Common myeloid progenitor, CD34-positive (primary cell): ENCODE measurements around the gene OR6C70.
"Not testable (repeated sequence)": the region's sequence is repeated elsewhere in the genome, so short reads cannot be mapped to it uniquely, and the experiment has no call there.

ENCODE experiments used
- CTCF ChIA-PET: fragments of 350-600 bp; sonication (Branson Sonifier 250); formaldehyde crosslinking; loops from one replicate; lab custom pipeline; 2021; ENCODE audit warnings: antibody characterized with exemption; lab: Charles Lee
- POLR2A ChIA-PET: fragments of 350-600 bp; sonication (Branson Sonifier 250); formaldehyde crosslinking; loops from one replicate; lab custom pipeline; 2021; ENCODE audit warnings: antibody characterized with exemption; lab: Charles Lee
- DNase-seq, 3 donors: peaks; one replicate each; pipeline versions ENCODE4 v3.0.0 to v3.0.0-alpha.2; 2013
- H3K27ac ChIP-seq, 2 experiments: 1 replicate in 1 of 2; 2 replicates in 1 of 2; pipeline ENCODE4 v1.7.0; 2013; ENCODE audit warnings: inconsistent platforms in 2 of 2, low read length in 2 of 2, mild to moderate bottlenecking in 2 of 2, low read depth in 1 of 2, moderate library complexity in 1 of 2; ENCODE audit not compliant: severe bottlenecking in 2 of 2, insufficient read depth in 1 of 2, poor library complexity in 1 of 2
- H3K27me3 ChIP-seq, 5 experiments: replicated peaks in 2 of 5; 1 replicate in 3 of 5; 2 replicates in 2 of 5; pipeline versions ENCODE4 v1.6.1 to v1.7.0; 2013; ENCODE audit warnings: low read length in 4 of 5, mild to moderate bottlenecking in 2 of 5, moderate library complexity in 2 of 5, inconsistent platforms in 1 of 5; ENCODE audit not compliant: insufficient read depth in 5 of 5, control insufficient read depth in 4 of 5
- H3K36me3 ChIP-seq, 4 experiments: 1 replicate in 2 of 4; 2 replicates in 2 of 4; pipeline versions ENCODE4 v1.6.1 to v1.7.0; 2013; ENCODE audit warnings: low read length in 3 of 4, control low read depth in 1 of 4, mild to moderate bottlenecking in 1 of 4; ENCODE audit not compliant: control insufficient read depth in 4 of 4, insufficient read depth in 4 of 4
- H3K4me1 ChIP-seq, 4 experiments: 1 replicate in 3 of 4; 2 replicates in 1 of 4; pipeline versions ENCODE4 v1.6.1 to v1.7.1; 2013; ENCODE audit warnings: low read length in 3 of 4, mild to moderate bottlenecking in 3 of 4, control low read depth in 1 of 4, inconsistent platforms in 1 of 4, moderate library complexity in 1 of 4; ENCODE audit not compliant: control insufficient read depth in 4 of 4, insufficient read depth in 4 of 4; ENCODE audit errors: control extremely low read depth in 1 of 4
- H3K4me3 ChIP-seq, 7 experiments: 1 replicate in 4 of 7; 2 replicates in 3 of 7; pipeline versions ENCODE4 v1.5.1 to v1.7.0; 2013; ENCODE audit warnings: mild to moderate bottlenecking in 7 of 7, low read length in 6 of 7, moderate library complexity in 6 of 7, inconsistent platforms in 2 of 7, low read depth in 2 of 7, control low read depth in 1 of 7; ENCODE audit not compliant: insufficient read depth in 4 of 7, control insufficient read depth in 1 of 7; ENCODE audit errors: extremely low read depth in 1 of 7
- H3K9me3 ChIP-seq, 5 experiments: 1 replicate in 4 of 5; 2 replicates in 1 of 5; pipeline versions ENCODE4 v1.6.1 to v1.7.1; 2013; ENCODE audit warnings: low read length in 4 of 5, mild to moderate bottlenecking in 2 of 5, inconsistent platforms in 1 of 5, low read depth in 1 of 5, moderate library complexity in 1 of 5; ENCODE audit not compliant: control insufficient read depth in 4 of 5, insufficient read depth in 2 of 5; ENCODE audit errors: control extremely low read depth in 1 of 5
- whole genome bisulfite sequencing: methylation state at CpG from one replicate; pipeline ENCODE4 v1.1.5; 2013; ENCODE audit not compliant: insufficient coverage; 5-methylcytosine and 5-hydroxymethylcytosine counted together

OR6C70 gene

DNA sequence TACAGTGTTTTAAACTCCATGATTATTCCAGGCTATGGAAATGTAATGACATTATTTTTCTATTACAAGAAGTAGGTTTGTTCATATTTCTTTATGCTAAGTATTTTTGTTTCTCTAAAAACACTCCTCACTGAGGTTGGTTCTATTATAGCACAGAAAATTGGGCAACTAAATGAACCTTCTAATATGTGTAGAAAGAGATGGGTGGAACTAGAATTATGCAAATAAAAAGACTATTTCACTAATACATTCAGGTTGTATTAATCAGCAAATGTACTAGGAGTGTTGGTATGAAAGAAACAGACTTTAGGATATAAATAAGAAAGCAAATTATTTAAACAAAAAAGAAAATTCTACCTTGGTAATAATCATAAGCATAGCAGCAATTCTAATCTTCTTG, 21.1 kb downstream of the OR6C70 start:
- peaks cover 0 to 2% (median 0%) of the 10 kb centered on the region in 5 experiments for H3K27me3 ChIP-seq

GRCh38 chr12:55446326-55446725, 23.6 kb downstream of the OR6C70 start:
- Histone ChIP-seq H3K27ac (no peak overlapping the region), H3K4me1 (no peaks in the 10 kb centered on the region), H3K4me3 (no peak overlapping the region), H3K9me3 (no peaks in the 10 kb centered on the region), H3K36me3 (no peaks in the 10 kb centered on the region), H3K27me3 (peaks cover 0 to 2% (median 0%) of the 10 kb centered on the region in 5 experiments)
- 82% methylated on average over 2 of the region's 5 CpGs for WGBS
- no peak for DNase-seq
- CTCF ChIA-PET, result no interaction called here
- POLR2A ChIA-PET, result no interaction called here

More for the DNA sequence above, 21.1 kb downstream of the OR6C70 start:
- ChIA-PET POLR2A (no interaction called here), CTCF (no interaction called here)
- H3K4me1 ChIP-seq, result no peaks in the 10 kb centered on the region
- H3K27ac ChIP-seq, result no peak overlapping the region
- H3K4me3 ChIP-seq, result no peak overlapping the region
- no peaks in the 10 kb centered on the region for H3K9me3 ChIP-seq
- H3K36me3 ChIP-seq, result no peaks in the 10 kb centered on the region
- DNase-seq, result no peak

DNA sequence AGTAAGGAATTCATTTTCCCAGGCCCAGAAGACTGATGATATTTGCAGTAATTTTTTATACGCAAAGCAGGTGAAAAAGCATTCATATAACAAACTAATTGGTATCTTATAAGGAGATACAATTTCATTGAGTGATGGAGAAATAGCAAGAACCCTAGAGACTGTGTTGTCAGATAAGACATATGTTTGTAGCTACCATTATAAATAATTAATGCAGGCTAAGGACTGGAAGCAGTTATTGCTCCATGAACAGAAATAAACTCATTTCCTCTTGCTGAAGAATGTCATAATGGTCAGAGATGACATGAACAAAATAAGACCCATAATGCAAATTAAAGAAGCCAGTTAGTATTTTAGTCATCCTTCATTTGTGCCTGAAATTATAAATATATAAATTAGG, 24.6 kb downstream of the OR6C70 start:
- ChIA-PET CTCF (no interaction called here), POLR2A (no interaction called here)
- Histone ChIP-seq H3K36me3 (no peaks in the 10 kb centered on the region), H3K4me1 (no peaks in the 10 kb centered on the region), H3K9me3 (peaks cover 0 to 5% (median 0%) of the 10 kb centered on the region in 5 experiments), H3K4me3 (no peak overlapping the region), H3K27me3 (peaks cover 0 to 1% (median 0%) of the 10 kb centered on the region in 5 experiments), H3K27ac (no peak overlapping the region)
- no CpG with 5 or more reads among the region's 1 CpG for WGBS
- DNase-seq, result no peak

GRCh38 chr12:55443776-55444175, 26.2 kb downstream of the OR6C70 start, which contains the start of gene OR6C2:
OR6C2 (plus strand) TSS chr12:55444076; CDS start chr12:55452214, 8,138 bp downstream.
- POLR2A ChIA-PET, result no interaction called here
- Histone ChIP-seq H3K4me3 (no peak within 1 kb of the TSS), H3K27me3 (no peaks in the 10 kb centered on the region), H3K4me1 (no peaks in the 10 kb centered on the region), H3K9me3 (peaks cover 0 to 6% (median 0%) of the 10 kb centered on the region in 5 experiments), H3K36me3 (no peaks in the 10 kb centered on the region), H3K27ac (no peak within 1 kb of the TSS)
- CTCF ChIA-PET, result no interaction called here
- no CpG with 5 or more reads among the region's 2 CpGs for whole genome bisulfite sequencing
- DNase-seq, result no peak

DNA sequence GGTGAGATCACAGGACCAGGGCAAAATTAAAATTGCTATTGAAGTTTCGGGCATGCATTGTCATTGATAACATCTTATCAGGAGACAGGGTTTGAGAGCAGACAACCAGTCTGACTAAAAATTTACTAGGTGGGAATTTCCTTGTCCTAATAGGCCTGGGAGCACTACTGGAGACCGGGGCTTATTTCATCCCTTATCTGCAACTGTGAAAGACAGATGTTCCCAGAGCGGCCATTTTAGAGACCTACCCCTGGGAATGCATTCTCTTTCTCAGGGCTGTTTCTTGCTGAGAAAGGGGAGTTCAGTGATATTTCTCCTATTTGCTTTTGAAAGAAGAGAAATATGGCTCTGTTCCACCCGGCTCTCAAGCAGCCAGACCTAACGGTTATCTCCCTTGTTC, 28.7 kb downstream of the OR6C70 start:
- H3K4me3 ChIP-seq, DNase-seq, H3K36me3 ChIP-seq, CTCF ChIA-PET, H3K9me3 ChIP-seq, H3K4me1 ChIP-seq, POLR2A ChIA-PET, H3K27ac ChIP-seq, H3K27me3 ChIP-seq: not testable (repeated sequence)
- WGBS, result 96% methylated on average over 4 of the region's 5 CpGs

- POLR2A ChIA-PET, result no interaction called here
Observed at GRCh38 chr12:55428331-55429243, 41.4 kb downstream of the OR6C70 start.

DNA sequence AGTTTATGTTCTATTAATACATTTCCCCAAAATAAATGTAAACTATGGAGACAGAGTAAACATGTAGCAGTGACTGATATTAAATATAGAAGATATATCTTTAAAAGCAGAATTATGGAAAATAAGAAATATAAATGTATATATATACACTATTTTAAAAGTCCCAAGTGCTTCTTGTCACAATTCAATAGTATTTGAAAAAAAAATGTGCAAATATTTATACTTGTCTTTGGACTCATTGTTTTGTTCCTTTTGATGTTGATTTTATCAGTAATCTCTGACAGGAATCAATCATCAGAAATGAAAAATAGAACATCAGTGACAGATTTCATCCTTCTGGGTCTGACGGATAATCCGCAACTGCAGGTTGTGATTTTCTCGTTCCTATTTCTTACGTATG, 44.0 kb downstream of the OR6C70 start, which contains the start of gene OR6C76:
Gene OR6C76 (plus strand): TSS at position 301 of the 400 bp plus-strand sequence. CDS start 0 bp downstream, at position 301.
- H3K9me3 ChIP-seq, result no peaks in the 10 kb centered on the region
- no peaks in the 10 kb centered on the region for H3K4me1 ChIP-seq
- no peaks in the 10 kb centered on the region for H3K27me3 ChIP-seq
- H3K27ac ChIP-seq, result no peak within 1 kb of the TSS
- no peaks in the 10 kb centered on the region for H3K36me3 ChIP-seq
- no peak for DNase-seq
- CTCF ChIA-PET, result no interaction called here
- no peak within 1 kb of the TSS for H3K4me3 ChIP-seq
- POLR2A ChIA-PET, result no interaction called here
- WGBS, result 100% methylated on average over 4 of the region's 4 CpGs

More at GRCh38 chr12:55428331-55429243, 41.4 kb downstream of the OR6C70 start:
- Histone ChIP-seq H3K27ac (no peak overlapping the region), H3K36me3 (no peaks in the 10 kb centered on the region), H3K9me3 (no peaks in the 10 kb centered on the region), H3K27me3 (no peaks in the 10 kb centered on the region), H3K4me1 (no peaks in the 10 kb centered on the region), H3K4me3 (no peak overlapping the region)
- no peak for DNase-seq
- CTCF ChIA-PET, result no interaction called here
- WGBS, result no CpG with 5 or more reads among the region's 1 CpG
